ENCODE measurements around the gene FTL.

The FTL gene

GRCh38 chr19:49014123-49014869 lies 49.2 kb downstream of the FTL start:
- no peak overlapping the region for H3K4me3 ChIP-seq (ENCODE audit: low read length)
- H3K27me3 ChIP-seq (ENCODE audit: control insufficient read depth, insufficient read depth, low read length) = peaks cover 3% of the 10 kb centered on the region
- H3K36me3 ChIP-seq (ENCODE audit: control insufficient read depth, insufficient read depth, low read length) = peaks cover 24% of the 10 kb centered on the region
- no peak overlapping the region for H3K9ac ChIP-seq (ENCODE audit: low read length)
- no peak overlapping the region for H3K27ac ChIP-seq (ENCODE audit: low read depth, low read length)
- H3K4me1 ChIP-seq (ENCODE audit: control insufficient read depth, insufficient read depth, low read length) = peaks cover 2% of the 10 kb centered on the region

GRCh38 chr19:49014870-49015255 lies 49.8 kb downstream of the FTL start:
- Histone ChIP-seq H3K4me1 (ENCODE audit: control insufficient read depth, insufficient read depth, low read length) (peaks cover 2% of the 10 kb centered on the region), H3K9ac (ENCODE audit: low read length) (no peak overlapping the region), H3K27ac (ENCODE audit: low read depth, low read length) (no peak overlapping the region), H3K4me3 (ENCODE audit: low read length) (no peak overlapping the region), H3K36me3 (ENCODE audit: control insufficient read depth, insufficient read depth, low read length) (peaks cover 20% of the 10 kb centered on the region), H3K27me3 (ENCODE audit: control insufficient read depth, insufficient read depth, low read length) (peaks cover 6% of the 10 kb centered on the region)

- peaks cover 15% of the 10 kb centered on the region for H3K36me3 ChIP-seq (ENCODE audit: control insufficient read depth, insufficient read depth, low read length)
- no peak overlapping the region for H3K4me3 ChIP-seq (ENCODE audit: low read length)
- peaks cover 2% of the 10 kb centered on the region for H3K4me1 ChIP-seq (ENCODE audit: control insufficient read depth, insufficient read depth, low read length)
- no peak overlapping the region for H3K27ac ChIP-seq (ENCODE audit: low read depth, low read length)
- H3K27me3 ChIP-seq (ENCODE audit: control insufficient read depth, insufficient read depth, low read length) = peaks cover 16% of the 10 kb centered on the region
- H3K9ac ChIP-seq (ENCODE audit: low read length) = no peak overlapping the region
These were observed 51.1 kb downstream of the FTL start for GRCh38 chr19:49016067-49016839.
